ENCODE results near the gene NTM. TPM values are rescaled to one million over a fixed set of nuclear protein-coding genes. Genes with fewer than 3 reads are reported as not detected.

The NTM gene
- total RNA-seq, 1 experiment from 2014 or later, result 15.8 TPM

- no peak for DNase-seq (ENCODE audit: low read depth)
Observed at GRCh38 chr11:131549770-131550169, 179.4 kb downstream of the NTM start.

- DNase-seq (ENCODE audit: low read depth), result no peak
Observed at GRCh38 chr11:131560287-131560686, 189.9 kb downstream of the NTM start.

GRCh38 chr11:131561501-131561900 lies 191.1 kb downstream of the NTM start:
- DNase-seq (ENCODE audit: low read depth), result peak; percentile 27

GRCh38 chr11:131561972-131562371 lies 191.6 kb downstream of the NTM start:
- no peak for DNase-seq (ENCODE audit: low read depth)

- DNase-seq (ENCODE audit: low read depth), result no peak
Observed at GRCh38 chr11:131568318-131568717, 197.9 kb downstream of the NTM start.

- no peak for DNase-seq (ENCODE audit: low read depth)
Observed at GRCh38 chr11:131571571-131571970, 201.2 kb downstream of the NTM start.

- DNase-seq (ENCODE audit: low read depth), result no peak
Observed at GRCh38 chr11:131572423-131572822, 202.0 kb downstream of the NTM start.

GRCh38 chr11:131579932-131580387 lies 209.5 kb downstream of the NTM start:
- DNase-seq (ENCODE audit: low read depth), result peak; percentile 86

- no peak for DNase-seq (ENCODE audit: low read depth)
Observed at GRCh38 chr11:131580476-131580875, 210.1 kb downstream of the NTM start.

GRCh38 chr11:131581046-131581445 lies 210.6 kb downstream of the NTM start:
- peak; percentile 39 for DNase-seq (ENCODE audit: low read depth)

- DNase-seq (ENCODE audit: low read depth), result no peak
Observed at GRCh38 chr11:131582021-131582525, 211.7 kb downstream of the NTM start.

GRCh38 chr11:131583421-131583820 lies 213.0 kb downstream of the NTM start:
- no peak for DNase-seq (ENCODE audit: low read depth)

- DNase-seq (ENCODE audit: low read depth), result no peak
Observed at GRCh38 chr11:131583938-131584337, 213.5 kb downstream of the NTM start.

- DNase-seq (ENCODE audit: low read depth), result peak; percentile 66
Observed at GRCh38 chr11:131584785-131585592, 214.6 kb downstream of the NTM start.

- no peak for DNase-seq (ENCODE audit: low read depth)
Observed at GRCh38 chr11:131588057-131588456, 217.6 kb downstream of the NTM start.

GRCh38 chr11:131591051-131591461 lies 220.6 kb downstream of the NTM start:
- no peak for DNase-seq (ENCODE audit: low read depth)

GRCh38 chr11:131592152-131592551 lies 221.7 kb downstream of the NTM start:
- DNase-seq (ENCODE audit: low read depth), result no peak

- no peak for DNase-seq (ENCODE audit: low read depth)
Observed at GRCh38 chr11:131592734-131593133, 222.3 kb downstream of the NTM start.

- DNase-seq (ENCODE audit: low read depth), result no peak
Observed at GRCh38 chr11:131593301-131593700, 222.9 kb downstream of the NTM start.

- no peak for DNase-seq (ENCODE audit: low read depth)
Observed at GRCh38 chr11:131595797-131596196, 225.4 kb downstream of the NTM start.

GRCh38 chr11:131597890-131598289 lies 227.5 kb downstream of the NTM start:
- DNase-seq (ENCODE audit: low read depth), result no peak

GRCh38 chr11:131598305-131598704 lies 227.9 kb downstream of the NTM start:
- DNase-seq (ENCODE audit: low read depth), result peak; percentile 47

GRCh38 chr11:131599285-131599684 lies 228.9 kb downstream of the NTM start:
- DNase-seq (ENCODE audit: low read depth), result no peak
